Gastroesophageal sphincter (tissue), 4 donors: ENCODE measurements around the gene METTL18. TPM values are rescaled to one million over a fixed set of nuclear protein-coding genes. Genes with fewer than 3 reads are reported as not detected.
A peak's percentile ranks its signal among the peaks of the same experiment; 100 is the strongest.

Source experiments
- ATAC-seq: fragments of 150-250 bp; one replicate; pipeline ENCODE4 v1.9.1; 2016; ENCODE audit warnings: mild to moderate bottlenecking, moderate library complexity
- H3K27ac ChIP-seq, 4 donors: fragments of 200-600 bp; sonication (generic) in 3 of 4; 1 replicate in 3 of 4; 2 replicates in 1 of 4; pipeline ENCODE4 v1.5.1; 2016 to 2019
- H3K27me3 ChIP-seq: fragments of 200-600 bp; sonication (generic); one replicate; pipeline ENCODE4 v1.5.1; 2019
- H3K36me3 ChIP-seq, 2 donors: fragments of 200-600 bp; sonication (generic); one replicate each; pipeline ENCODE4 v1.5.1; 2019; ENCODE audit warnings: control low read depth in 1 of 2
- H3K4me1 ChIP-seq, 3 donors: fragments of 200-600 bp; sonication (generic); 1 replicate in 2 of 3; 2 replicates in 1 of 3; pipeline ENCODE4 v1.5.1; 2016 to 2019; ENCODE audit warnings: control low read depth in 2 of 3
- H3K4me3 ChIP-seq, 2 donors: fragments of 200-600 bp; sonication (generic); one replicate each; pipeline ENCODE4 v1.5.1; 2019; ENCODE audit warnings: mild to moderate bottlenecking in 1 of 2, moderate library complexity in 1 of 2
- H3K9me3 ChIP-seq, 3 donors: fragments of 200-600 bp; sonication (generic); one replicate each; pipeline ENCODE4 v1.5.1; 2017 to 2019; ENCODE audit warnings: control low read depth in 2 of 3
- EP300 ChIP-seq: sonication (generic); formaldehyde crosslinking; IDR thresholded peaks from one replicate; pipeline ENCODE4 v1.6.1; 2017; ENCODE audit warnings: antibody characterized with exemption, mild to moderate bottlenecking
- POLR2A ChIP-seq, 2 donors: fragments of 450-650 bp; IDR thresholded peaks; one replicate each; pipeline ENCODE4 v1.6.1; 2017; ENCODE audit warnings: antibody characterized with exemption in 2 of 2, mild to moderate bottlenecking in 2 of 2, moderate library complexity in 1 of 2
- POLR2AphosphoS5 ChIP-seq: sonication (generic); formaldehyde crosslinking; IDR thresholded peaks from one replicate; pipeline ENCODE4 v1.6.1; 2017; ENCODE audit warnings: antibody characterized with exemption
- WGBS, 2 donors: methylation state at CpG; one replicate each; pipeline ENCODE4 v1.1.5; 2018; ENCODE audit warnings: low coverage in 1 of 2; 5-methylcytosine and 5-hydroxymethylcytosine counted together
- total RNA-seq, 4 donors: library from RNA; depleted of rRNA; stranded (reverse); fragments of >200 nt; gene quantifications; one replicate each; pipeline ENCODE4 v1.1.0, GENCODE V29; 2016
- TF ChIP-seq, protein P1 (sequence below), 4 experiments: fragments of 200-600 bp in 2 of 4; fragments of 450-650 bp in 2 of 4; sonication (generic) in 1 of 4; IDR thresholded peaks; one replicate each; pipeline ENCODE4 v1.5.1; 2017 to 2019; ENCODE audit warnings: antibody characterized with exemption in 4 of 4, mild to moderate bottlenecking in 2 of 4, moderate library complexity in 2 of 4

METTL18 gene
- total RNA-seq, result 1 to 10 TPM; 3.9 to 8.8 (median 6.1) TPM

DNA sequence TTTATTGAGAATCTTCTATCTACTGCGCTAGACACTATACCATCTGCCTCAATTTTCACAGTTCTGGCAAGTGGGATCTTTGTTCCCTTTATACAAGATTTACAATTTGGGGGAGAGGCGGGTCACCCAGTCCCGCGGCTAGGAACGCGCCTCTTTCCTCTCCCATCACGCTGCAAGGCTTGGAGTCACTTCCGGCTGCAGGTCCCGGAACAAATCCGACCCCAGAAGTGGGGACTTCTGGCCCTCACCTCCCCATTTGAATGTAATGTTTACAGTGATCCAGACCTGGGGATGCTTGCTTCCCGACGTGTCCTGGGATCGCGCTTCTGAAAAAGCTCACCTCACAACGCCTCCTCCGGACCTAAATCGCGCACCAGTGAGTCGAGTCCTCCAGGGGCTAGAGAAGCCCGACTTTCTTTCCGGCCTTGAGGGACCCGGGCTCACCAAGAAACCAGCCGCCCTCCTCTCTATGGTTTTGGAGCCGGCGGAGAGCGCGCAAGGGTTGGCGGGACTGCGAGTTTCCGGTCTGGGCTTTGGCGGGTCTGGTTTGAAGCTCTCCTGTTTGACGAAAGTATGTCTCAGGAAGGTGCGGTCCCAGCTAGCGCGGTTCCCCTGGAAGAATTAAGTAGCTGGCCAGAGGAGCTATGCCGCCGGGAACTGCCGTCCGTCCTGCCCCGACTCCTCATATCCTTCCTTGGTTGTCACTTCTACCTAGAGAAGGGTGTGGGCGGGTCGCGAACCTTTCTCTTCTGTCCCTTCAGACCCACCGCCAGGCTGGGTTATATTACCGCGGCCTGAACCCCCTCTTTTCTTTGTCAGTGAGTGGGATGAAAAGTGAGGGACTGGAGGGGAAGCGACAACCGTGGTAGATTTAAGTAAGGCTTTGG is at the start of gene METTL18:
Gene METTL18, minus strand, starts transcription at position 378 of the 887 bp plus-strand sequence. CDS start 1,212 bp downstream, outside the sequence.
- Histone ChIP-seq H3K4me1 (peaks cover 4 to 21% (median 7%) of the 10 kb centered on the region in 3 donors), H3K9me3 (no peaks in the 10 kb centered on the region), H3K4me3 (peak within 1 kb of the TSS; percentile 49 to 69), H3K27ac (peak within 1 kb of the TSS; percentile 45 to 93 (median 89)), H3K27me3 (no peaks in the 10 kb centered on the region), H3K36me3 (peaks cover 0 to 7% of the 10 kb centered on the region in 2 donors)
- peak; percentile 48 for TF ChIP-seq POLR2AphosphoS5
- TF ChIP-seq POLR2A (IDR thresholded peaks at IDR 0.05), result peak in 1 of 2 donors; percentile 45
- TF ChIP-seq, protein P1, sequence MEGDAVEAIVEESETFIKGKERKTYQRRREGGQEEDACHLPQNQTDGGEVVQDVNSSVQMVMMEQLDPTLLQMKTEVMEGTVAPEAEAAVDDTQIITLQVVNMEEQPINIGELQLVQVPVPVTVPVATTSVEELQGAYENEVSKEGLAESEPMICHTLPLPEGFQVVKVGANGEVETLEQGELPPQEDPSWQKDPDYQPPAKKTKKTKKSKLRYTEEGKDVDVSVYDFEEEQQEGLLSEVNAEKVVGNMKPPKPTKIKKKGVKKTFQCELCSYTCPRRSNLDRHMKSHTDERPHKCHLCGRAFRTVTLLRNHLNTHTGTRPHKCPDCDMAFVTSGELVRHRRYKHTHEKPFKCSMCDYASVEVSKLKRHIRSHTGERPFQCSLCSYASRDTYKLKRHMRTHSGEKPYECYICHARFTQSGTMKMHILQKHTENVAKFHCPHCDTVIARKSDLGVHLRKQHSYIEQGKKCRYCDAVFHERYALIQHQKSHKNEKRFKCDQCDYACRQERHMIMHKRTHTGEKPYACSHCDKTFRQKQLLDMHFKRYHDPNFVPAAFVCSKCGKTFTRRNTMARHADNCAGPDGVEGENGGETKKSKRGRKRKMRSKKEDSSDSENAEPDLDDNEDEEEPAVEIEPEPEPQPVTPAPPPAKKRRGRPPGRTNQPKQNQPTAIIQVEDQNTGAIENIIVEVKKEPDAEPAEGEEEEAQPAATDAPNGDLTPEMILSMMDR (IDR thresholded peaks at IDR 0.05), result peak in 2 of 4 experiments; percentile 28 to 34
- no peak for TF ChIP-seq EP300
- 0 to 1% methylated on average over 14 to 25 of the region's 48 CpGs for WGBS, 2 donors
- ATAC-seq, result peak; percentile 99

DNA sequence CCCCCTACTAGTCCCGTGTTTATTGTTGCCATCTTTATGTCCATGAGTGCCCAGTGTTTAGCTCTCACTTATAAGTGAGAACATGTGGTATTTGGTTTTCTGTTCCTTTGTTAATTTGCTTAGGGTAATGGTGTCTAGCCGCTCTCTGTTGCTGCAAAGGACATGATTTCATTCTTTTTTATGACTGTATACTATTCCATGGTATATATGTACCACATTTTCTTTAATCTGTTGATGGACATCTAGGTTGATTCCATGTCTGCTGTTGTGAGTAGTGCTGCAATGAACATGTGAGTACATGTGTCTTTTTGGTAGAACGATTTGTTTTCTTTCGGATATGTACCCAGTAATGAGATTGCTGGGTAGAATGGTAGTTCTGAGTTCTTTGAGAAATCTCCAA is 44.2 kb upstream of the METTL18 start:
- no peak overlapping the region for H3K27ac ChIP-seq
- no peaks in the 10 kb centered on the region for H3K4me1 ChIP-seq
- peaks cover under 1 to 37% of the 10 kb centered on the region in 2 donors for H3K36me3 ChIP-seq
- peaks cover 0 to 3% (median 0%) of the 10 kb centered on the region in 3 donors for H3K9me3 ChIP-seq
- WGBS, 2 donors, result 75 to 88% methylated on average over 4 of the region's 4 CpGs
- no peak for ATAC-seq
- H3K4me3 ChIP-seq, result no peak overlapping the region
- TF ChIP-seq POLR2A (IDR thresholded peaks at IDR 0.05) (no peak), EP300 (no peak), POLR2AphosphoS5 (no peak)
- TF ChIP-seq, protein P1 (IDR thresholded peaks at IDR 0.05), result no peak
- no peaks in the 10 kb centered on the region for H3K27me3 ChIP-seq

DNA sequence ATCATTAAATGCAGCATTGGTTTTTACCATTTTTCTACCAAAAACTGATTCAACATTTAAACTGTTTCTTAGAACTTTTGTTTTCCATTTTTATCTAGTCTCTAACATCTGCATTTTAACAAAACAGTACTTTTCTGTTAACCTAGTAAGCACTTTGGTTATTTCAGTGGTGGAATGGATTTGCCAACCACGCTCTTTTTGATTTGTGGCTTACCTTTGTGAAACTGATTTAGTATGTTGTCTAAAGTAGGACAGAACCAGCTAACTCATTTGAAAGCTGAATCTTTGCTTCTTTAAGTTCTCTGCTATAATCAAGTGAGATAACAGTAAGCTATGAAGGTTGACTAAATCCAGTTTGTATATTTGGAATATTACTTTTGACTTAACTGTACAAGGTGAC is 41.5 kb upstream of the METTL18 start:
- Histone ChIP-seq H3K4me1 (no peaks in the 10 kb centered on the region), H3K27ac (no peak overlapping the region), H3K4me3 (no peak overlapping the region), H3K27me3 (no peaks in the 10 kb centered on the region), H3K36me3 (peaks cover 0 to 57% of the 10 kb centered on the region in 2 donors), H3K9me3 (peaks cover 0 to 3% (median 0%) of the 10 kb centered on the region in 3 donors)
- TF ChIP-seq POLR2A (IDR thresholded peaks at IDR 0.05), result no peak
- TF ChIP-seq EP300, result no peak
- TF ChIP-seq POLR2AphosphoS5, result no peak
- TF ChIP-seq, protein P1 (IDR thresholded peaks at IDR 0.05), result no peak
- no peak for ATAC-seq
- 100% methylated on average over 1 of the region's 1 CpG for WGBS, 2 donors

DNA sequence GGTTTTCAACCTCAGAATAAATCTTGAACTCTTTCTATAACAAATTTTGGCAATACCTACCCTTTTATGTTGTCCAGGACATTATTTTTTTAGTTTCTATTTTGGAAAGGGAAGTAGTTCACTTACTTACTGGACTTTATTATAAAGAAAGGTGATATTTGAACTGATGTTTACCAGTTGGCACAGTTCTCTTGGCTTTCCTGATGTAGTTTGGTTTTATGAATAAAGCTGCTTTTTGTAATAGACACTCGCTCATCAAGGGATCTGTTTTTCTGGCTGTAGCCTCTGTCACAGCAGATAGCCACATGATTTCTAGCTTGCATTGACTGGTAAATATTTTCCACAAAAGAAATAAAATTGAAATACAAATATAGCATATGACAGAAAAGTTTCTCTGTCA is 40.9 kb upstream of the METTL18 start:
- Histone ChIP-seq H3K36me3 (peaks cover 0 to 62% of the 10 kb centered on the region in 2 donors), H3K27ac (no peak overlapping the region), H3K9me3 (peaks cover 0 to 3% (median 0%) of the 10 kb centered on the region in 3 donors), H3K4me1 (no peaks in the 10 kb centered on the region), H3K4me3 (no peak overlapping the region), H3K27me3 (no peaks in the 10 kb centered on the region)
- WGBS, 2 donors, result 55% methylated on average over 1 of the region's 1 CpG; no CpG with 5 or more reads in 1 of the 2 donors
- no peak for ATAC-seq
- no peak for TF ChIP-seq POLR2AphosphoS5
- TF ChIP-seq EP300, result no peak
- TF ChIP-seq, protein P1 (IDR thresholded peaks at IDR 0.05), result no peak
- no peak for TF ChIP-seq POLR2A (IDR thresholded peaks at IDR 0.05)
